Cerebellar cortex (tissue), 1 donor: Measurements from ENCODE around the gene TOMM6.

Source experiments
- DNase-seq: peaks from one replicate; pipeline ENCODE4 v3.0.0-alpha.2; 2015; ENCODE audit warnings: low spot score

Gene TOMM6

DNA sequence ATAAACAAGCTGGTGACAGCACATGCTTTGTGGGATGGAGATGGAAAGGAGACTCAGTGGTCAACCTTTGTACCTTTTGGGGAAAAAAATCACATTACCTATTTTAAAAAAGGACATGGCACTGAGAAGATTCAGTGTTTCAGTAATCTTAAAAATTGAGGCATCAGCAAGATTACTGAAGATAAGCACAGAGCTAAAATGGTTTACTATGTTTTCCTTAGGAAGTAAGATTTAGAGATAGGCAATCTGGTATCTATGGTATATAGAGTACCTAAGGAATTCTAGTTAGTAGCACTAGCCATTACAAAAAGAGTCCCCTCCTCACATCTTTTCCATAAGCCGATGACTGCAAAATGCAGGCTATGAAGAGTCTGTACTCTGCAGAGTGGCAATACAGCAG lies 35.7 kb downstream of the TOMM6 start:
- DNase-seq: no peak

DNA sequence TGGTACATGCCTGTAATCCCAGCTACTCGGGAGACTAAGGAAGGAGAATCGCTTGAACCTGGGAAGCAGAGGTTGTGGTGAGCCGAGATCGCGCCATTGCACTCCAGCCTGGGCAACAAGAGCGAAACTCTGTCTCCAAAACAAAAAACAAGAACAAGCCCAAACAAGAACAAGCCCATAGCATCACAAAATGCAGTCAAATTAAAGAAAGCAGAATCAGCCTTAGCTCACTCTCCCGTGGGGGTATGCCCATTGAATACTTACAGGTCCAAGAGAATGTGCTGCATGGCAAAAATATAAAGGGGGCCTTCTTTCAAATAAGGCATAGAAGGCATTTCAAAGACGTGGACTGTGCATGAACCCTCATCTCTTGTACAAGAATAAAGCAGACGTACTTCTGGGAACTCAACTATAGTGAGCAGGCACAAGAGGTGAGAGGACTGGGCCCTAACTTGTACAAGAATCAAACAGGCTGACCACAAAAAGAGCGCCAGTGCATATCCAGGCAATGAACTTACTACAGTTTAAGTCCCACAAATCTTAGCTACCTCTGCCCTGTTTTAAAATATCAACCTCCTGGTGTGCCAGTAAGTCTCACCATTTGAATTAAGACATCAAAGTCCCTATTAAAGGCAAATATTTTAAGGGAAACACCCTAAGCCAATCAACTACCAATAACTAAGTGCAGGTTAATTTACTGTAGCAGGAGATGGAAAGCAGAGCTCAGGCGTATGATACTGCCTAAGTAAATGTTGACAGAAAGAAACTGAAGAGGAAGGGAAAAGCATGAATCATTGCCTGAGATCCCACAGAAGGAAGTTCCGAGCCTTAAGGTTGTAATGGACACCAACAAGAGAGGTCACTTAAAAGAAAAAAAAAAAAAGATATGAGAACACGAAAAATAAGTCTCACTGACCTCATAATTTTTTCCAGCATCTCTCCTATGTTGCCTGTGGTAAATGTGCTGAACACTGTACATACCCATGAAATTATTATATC lies 37.4 kb downstream of the TOMM6 start:
- no peak for DNase-seq

DNA sequence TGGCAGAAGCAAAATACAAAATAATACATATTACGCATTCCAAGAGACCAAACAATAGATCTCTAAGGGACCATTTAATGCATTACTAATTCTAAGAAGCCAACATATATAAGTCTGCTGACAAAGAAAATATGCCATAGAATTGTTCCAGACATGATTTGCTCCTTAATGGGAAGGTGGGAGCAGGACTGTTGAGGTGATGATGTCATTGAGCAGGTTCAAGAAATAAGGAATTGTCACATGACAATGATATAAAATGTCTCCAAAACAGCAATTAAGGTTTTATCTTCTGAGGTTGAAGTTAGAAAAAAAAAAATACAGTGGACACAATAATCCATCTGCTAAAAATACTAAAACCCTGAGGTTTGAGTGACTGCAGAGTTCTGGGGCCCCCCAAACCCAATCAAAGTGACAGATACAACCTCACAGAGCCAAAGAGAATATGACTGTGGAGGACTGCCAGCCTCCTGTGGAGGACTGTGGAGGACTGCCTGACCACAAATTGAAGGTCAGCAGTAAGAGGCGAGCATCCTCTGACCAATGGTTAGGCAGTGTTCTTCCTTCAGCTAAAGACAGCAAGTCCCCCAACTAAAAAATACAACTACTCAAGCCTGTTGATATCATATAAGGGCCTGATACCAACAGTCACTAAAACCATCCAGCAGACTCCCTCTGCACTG lies 39.0 kb downstream of the TOMM6 start:
- DNase-seq: no peak

DNA sequence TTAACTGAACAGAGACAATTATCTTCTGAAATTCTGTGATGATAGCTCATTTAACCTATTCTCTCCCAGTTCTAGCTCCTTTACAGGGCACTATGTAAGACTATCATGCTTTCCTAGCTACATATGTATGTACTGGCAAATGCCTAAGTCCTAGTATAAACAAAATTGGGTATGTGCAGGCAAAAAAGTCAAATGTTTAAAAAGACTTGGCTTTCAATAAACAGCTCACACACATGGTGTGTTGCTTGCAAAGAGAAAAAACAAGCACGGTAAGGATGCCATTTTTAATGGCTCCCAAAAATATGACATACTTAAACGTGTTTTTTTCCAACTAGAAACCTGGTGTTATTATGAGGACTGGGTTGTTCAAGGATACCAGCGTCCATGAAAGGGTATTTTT lies 44.8 kb downstream of the TOMM6 start:
- no peak for DNase-seq

DNA sequence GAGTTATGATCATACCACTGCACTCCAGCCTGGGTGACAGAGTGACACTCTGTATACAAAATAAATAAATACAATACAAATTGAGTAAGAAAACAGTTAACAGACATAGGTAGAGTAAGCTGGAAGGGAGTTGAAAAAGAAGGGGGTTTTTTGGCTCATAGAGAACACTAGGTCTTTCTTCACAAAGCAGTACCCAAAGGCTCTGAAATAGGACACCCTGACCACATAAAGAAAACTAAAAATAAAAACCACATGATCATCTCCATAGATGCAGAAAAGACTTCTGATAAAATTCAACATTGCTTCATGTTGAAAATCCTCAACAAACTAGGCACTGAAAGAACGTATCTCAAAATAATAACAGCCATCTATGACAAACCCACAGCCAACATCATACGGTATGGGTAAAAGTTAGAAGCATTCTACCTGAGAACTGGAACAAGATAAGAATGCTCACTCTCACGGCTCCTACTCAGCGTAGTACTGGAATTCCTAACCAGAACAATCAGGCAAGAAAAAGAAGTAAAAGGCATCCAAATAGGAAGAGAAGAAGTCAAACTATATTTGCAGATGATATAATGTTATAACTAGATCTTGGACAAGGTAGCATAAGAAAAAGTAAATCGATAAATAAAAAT lies 48.6 kb downstream of the TOMM6 start:
- DNase-seq: no peak

DNA sequence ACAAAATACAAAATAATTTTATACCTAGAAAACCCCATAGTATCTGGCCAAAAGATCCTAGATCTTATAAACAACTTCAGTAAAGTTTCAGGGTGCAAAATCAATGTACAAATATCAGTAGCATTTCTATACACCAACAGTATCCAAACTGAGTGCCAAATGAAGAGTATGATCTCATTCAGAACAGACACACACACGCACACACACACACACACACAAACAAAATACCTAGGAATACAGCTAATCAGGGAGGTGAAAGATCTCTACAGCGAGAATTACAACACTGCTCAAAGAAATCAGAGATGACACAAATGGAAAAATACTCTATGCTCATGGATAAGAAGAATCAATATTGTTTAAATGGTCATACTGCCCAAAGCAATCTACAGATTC lies 49.2 kb downstream of the TOMM6 start:
- DNase-seq: no peak
